ENCODE results near the gene GALNT2. TPM values are rescaled to one million over a fixed set of nuclear protein-coding genes. Genes with fewer than 3 reads are reported as not detected.

GALNT2 gene
- total RNA-seq, 1 donor from 2014 or later: 58.0 TPM

DNA sequence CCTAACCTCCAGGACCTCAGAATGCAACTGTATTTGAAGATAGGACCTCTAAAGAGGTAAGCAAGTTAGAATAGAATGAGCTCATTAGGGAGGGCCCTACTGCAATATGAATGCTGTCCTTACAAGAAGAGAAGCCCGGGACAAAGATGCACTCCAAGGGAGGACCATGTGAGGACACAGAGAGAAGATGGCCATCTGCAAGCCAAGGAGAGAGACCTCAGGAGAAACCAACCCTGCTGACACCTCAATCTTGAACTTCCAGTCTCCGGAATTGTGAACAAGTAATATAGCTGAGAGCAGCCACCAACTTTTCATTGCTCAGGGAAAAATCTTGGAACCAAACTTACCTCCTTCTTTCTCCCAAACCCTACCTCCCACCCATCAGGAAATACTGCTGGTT, 15.0 kb upstream of the GALNT2 start:
- Mint-ChIP-seq H3K27me3 (ENCODE audit: low read depth) (no peaks in the 10 kb centered on the region), H3K4me3 (no peak overlapping the region), H3K9me3 (no peaks in the 10 kb centered on the region), H3K27ac (ENCODE audit: unreplicated experiment) (no peak overlapping the region), H3K4me1 (peaks cover 10% of the 10 kb centered on the region), H3K36me3 (ENCODE audit: low read depth) (no peaks in the 10 kb centered on the region)
- no peak for DNase-seq (ENCODE audit: low read depth, low spot score)
- TF ChIP-seq, protein P1, sequence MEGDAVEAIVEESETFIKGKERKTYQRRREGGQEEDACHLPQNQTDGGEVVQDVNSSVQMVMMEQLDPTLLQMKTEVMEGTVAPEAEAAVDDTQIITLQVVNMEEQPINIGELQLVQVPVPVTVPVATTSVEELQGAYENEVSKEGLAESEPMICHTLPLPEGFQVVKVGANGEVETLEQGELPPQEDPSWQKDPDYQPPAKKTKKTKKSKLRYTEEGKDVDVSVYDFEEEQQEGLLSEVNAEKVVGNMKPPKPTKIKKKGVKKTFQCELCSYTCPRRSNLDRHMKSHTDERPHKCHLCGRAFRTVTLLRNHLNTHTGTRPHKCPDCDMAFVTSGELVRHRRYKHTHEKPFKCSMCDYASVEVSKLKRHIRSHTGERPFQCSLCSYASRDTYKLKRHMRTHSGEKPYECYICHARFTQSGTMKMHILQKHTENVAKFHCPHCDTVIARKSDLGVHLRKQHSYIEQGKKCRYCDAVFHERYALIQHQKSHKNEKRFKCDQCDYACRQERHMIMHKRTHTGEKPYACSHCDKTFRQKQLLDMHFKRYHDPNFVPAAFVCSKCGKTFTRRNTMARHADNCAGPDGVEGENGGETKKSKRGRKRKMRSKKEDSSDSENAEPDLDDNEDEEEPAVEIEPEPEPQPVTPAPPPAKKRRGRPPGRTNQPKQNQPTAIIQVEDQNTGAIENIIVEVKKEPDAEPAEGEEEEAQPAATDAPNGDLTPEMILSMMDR (conservative IDR thresholded peaks at IDR 0.05): no peak

DNA sequence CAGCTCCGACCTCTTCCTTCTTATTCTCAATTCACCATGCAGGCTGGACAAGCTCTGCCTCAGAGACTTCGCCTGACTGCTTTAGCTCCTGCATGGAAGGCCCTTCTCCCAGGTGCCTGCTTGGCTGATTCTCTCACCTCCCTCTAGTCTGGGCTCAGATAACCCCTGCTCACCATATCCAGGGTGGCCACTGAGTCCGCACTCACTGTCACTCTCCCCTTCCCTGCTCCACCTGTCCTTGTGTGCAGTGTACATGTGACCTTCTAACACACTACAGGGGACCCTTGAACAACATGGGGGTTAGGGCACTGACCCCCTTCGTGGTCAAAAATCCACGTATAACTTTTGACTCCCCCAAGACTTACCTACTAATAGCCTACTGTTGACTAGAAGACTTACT, 14.4 kb upstream of the GALNT2 start:
- Mint-ChIP-seq H3K4me1 (peaks cover 6% of the 10 kb centered on the region), H3K9me3 (no peaks in the 10 kb centered on the region), H3K27me3 (ENCODE audit: low read depth) (no peaks in the 10 kb centered on the region), H3K27ac (ENCODE audit: unreplicated experiment) (no peak overlapping the region), H3K36me3 (ENCODE audit: low read depth) (no peaks in the 10 kb centered on the region), H3K4me3 (no peak overlapping the region)
- TF ChIP-seq, protein P1 (conservative IDR thresholded peaks at IDR 0.05): no peak
- no peak for DNase-seq (ENCODE audit: low read depth, low spot score)

DNA sequence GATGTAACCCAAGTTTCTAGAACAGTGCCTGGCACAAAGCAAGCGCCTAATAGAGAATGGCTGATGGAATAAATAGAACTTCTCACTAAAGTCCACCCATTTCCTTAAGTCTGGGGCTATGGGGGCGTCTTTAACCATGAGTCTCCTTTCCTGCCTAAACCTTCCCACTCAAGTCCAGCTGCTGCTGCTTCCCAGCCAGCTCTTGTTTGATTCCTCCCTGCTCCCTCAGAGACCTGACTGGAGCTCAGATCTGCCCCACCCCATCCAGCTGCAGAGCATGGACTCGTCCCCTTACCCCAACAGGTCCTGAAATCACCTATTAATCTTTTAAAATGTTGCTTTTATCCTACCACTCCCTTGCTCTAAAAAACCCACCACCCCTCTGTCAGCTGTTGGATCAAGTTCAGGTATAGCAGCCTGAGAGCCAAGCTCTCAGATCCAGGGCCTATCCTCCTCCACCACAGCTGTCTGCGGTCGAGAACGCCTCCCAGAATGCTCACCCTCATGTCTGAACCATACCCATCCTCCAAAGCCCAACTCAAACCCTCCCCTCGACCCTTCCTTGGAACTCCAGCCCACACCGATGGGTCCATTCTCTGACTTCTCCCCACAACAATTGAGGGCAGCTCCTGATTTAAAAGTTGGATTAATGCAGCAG, 12.8 kb upstream of the GALNT2 start:
- no peaks in the 10 kb centered on the region for H3K36me3 Mint-ChIP-seq (ENCODE audit: low read depth)
- H3K4me1 Mint-ChIP-seq: peaks cover 6% of the 10 kb centered on the region
- H3K9me3 Mint-ChIP-seq: no peaks in the 10 kb centered on the region
- no peaks in the 10 kb centered on the region for H3K27me3 Mint-ChIP-seq (ENCODE audit: low read depth)
- no peak for DNase-seq (ENCODE audit: low read depth, low spot score)
- H3K4me3 Mint-ChIP-seq: no peak overlapping the region
- TF ChIP-seq, protein P1 (conservative IDR thresholded peaks at IDR 0.05): no peak
- H3K27ac Mint-ChIP-seq (ENCODE audit: unreplicated experiment): no peak overlapping the region

DNA sequence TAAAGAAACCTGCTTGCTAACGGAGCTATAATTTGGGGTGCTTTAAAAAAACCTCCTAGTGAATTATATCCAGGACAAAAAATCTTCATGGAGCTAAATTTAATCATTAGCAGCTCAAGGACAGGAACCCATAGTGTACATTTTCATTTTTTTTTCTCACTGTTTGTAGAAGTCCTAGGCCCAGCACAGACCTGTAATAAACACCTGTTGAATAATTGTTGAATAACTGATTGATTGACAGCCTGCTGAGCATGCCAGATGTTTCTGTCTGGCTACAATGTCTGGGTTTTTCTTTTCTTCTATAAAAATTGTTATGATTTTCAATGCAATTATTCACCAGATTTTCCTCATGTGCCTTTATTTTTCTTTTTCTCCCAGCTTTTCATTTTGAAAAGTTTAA, 10.9 kb upstream of the GALNT2 start:
- Mint-ChIP-seq H3K27ac (ENCODE audit: unreplicated experiment) (no peak overlapping the region), H3K9me3 (peaks cover 4% of the 10 kb centered on the region), H3K4me3 (no peak overlapping the region), H3K27me3 (ENCODE audit: low read depth) (no peaks in the 10 kb centered on the region), H3K36me3 (ENCODE audit: low read depth) (no peaks in the 10 kb centered on the region), H3K4me1 (peaks cover 6% of the 10 kb centered on the region)
- DNase-seq (ENCODE audit: low read depth, low spot score): no peak
- TF ChIP-seq, protein P1 (conservative IDR thresholded peaks at IDR 0.05): no peak

- Mint-ChIP-seq H3K27ac (ENCODE audit: unreplicated experiment) (no peak overlapping the region), H3K27me3 (ENCODE audit: low read depth) (no peaks in the 10 kb centered on the region), H3K4me1 (peaks cover 6% of the 10 kb centered on the region), H3K9me3 (peaks cover 9% of the 10 kb centered on the region), H3K4me3 (no peak overlapping the region), H3K36me3 (ENCODE audit: low read depth) (no peaks in the 10 kb centered on the region)
- TF ChIP-seq, protein P1 (conservative IDR thresholded peaks at IDR 0.05): no peak
- no peak for DNase-seq (ENCODE audit: low read depth, low spot score)
Observed at GRCh38 chr1:230057100-230057499, 9.9 kb upstream of the GALNT2 start.

Data from neural crest cell (in vitro differentiated cells).